Lower leg skin (tissue), 3 donors: Measurements from ENCODE around the gene DRGX.

ENCODE experiments used
- CTCF ChIP-seq, 3 donors: fragments of 450-650 bp; IDR thresholded peaks; one replicate each; pipeline ENCODE4 v1.5.1; 2016; ENCODE audit warnings: antibody characterized with exemption in 3 of 3, mild to moderate bottlenecking in 3 of 3, moderate library complexity in 2 of 3
- POLR2A ChIP-seq, 2 donors: fragments of 450-650 bp; IDR thresholded peaks; one replicate each; pipeline ENCODE4 v1.6.1; 2016 to 2017; ENCODE audit warnings: antibody characterized with exemption in 2 of 2, mild to moderate bottlenecking in 1 of 2, moderate library complexity in 1 of 2

GRCh38 chr10:49329146-49329505, 66.8 kb downstream of the DRGX start:
- no peak for TF ChIP-seq CTCF (IDR thresholded peaks at IDR 0.05)
- TF ChIP-seq POLR2A (IDR thresholded peaks at IDR 0.05), result no peak
